ENCODE data around the gene SVIL.

DNA sequence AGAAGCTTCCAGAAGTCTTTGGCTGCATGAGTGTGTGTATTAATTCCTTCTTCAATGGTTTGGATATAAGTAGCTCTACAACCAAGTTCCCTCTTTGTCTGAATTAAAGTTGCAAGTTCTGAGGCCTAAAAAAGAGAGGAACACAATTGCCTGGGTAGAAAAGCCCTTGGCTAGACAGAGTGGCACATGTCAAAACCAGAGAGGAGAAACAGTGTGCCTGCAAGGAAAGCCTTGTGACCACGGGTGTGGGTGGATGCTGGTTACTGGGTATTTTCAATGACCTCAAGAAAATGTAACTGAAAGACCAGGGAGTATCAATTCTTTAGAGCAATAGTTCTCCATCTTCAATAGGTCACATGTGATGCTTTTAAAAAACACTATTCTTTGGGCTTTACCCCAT lies 148.3 kb downstream of the SVIL start:
- TF ChIP-seq, protein P1, sequence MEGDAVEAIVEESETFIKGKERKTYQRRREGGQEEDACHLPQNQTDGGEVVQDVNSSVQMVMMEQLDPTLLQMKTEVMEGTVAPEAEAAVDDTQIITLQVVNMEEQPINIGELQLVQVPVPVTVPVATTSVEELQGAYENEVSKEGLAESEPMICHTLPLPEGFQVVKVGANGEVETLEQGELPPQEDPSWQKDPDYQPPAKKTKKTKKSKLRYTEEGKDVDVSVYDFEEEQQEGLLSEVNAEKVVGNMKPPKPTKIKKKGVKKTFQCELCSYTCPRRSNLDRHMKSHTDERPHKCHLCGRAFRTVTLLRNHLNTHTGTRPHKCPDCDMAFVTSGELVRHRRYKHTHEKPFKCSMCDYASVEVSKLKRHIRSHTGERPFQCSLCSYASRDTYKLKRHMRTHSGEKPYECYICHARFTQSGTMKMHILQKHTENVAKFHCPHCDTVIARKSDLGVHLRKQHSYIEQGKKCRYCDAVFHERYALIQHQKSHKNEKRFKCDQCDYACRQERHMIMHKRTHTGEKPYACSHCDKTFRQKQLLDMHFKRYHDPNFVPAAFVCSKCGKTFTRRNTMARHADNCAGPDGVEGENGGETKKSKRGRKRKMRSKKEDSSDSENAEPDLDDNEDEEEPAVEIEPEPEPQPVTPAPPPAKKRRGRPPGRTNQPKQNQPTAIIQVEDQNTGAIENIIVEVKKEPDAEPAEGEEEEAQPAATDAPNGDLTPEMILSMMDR (conservative IDR thresholded peaks at IDR 0.05) = no peak
- no peak for TF ChIP-seq EZH2 (IDR thresholded peaks at IDR 0.05; ENCODE audit: low read depth)
